OCI-M1 (cell line): ENCODE results near the gene CR2.
"Not testable (repeated sequence)": the region's sequence is repeated elsewhere in the genome, so short reads cannot be mapped to it uniquely, and the experiment has no call there.

Experiments used
- DNase-seq: peaks from one replicate; lab custom pipeline; 2025; lab: John Stamatoyannopoulos, UW

Gene CR2

GRCh38 chr1:207454046-207454964 is at the start of gene CR2:
CR2 (plus strand) TSS chr1:207454328; CDS start chr1:207454419, 91 bp downstream.
- peak; percentile 85 for DNase-seq

GRCh38 chr1:207404849-207405525 is 49.1 kb upstream of the CR2 start:
- peak; percentile 81 for DNase-seq

- DNase-seq, result peak; percentile 47
These were observed 48.3 kb upstream of the CR2 start for GRCh38 chr1:207405814-207406213.

- peak; percentile 84 for DNase-seq
These were observed 46.4 kb upstream of the CR2 start for GRCh38 chr1:207407655-207408260.

GRCh38 chr1:207412845-207413244 is 41.3 kb upstream of the CR2 start:
- DNase-seq, result no peak

- peak; percentile 44 for DNase-seq
These were observed 39.5 kb upstream of the CR2 start for GRCh38 chr1:207414606-207415108.

- no peak for DNase-seq
These were observed 37.1 kb upstream of the CR2 start for GRCh38 chr1:207417076-207417475.

- peak; percentile 69 for DNase-seq
These were observed 35.8 kb upstream of the CR2 start for GRCh38 chr1:207418351-207418750.

GRCh38 chr1:207420109-207420508 is 34.0 kb upstream of the CR2 start:
- no peak for DNase-seq

- no peak for DNase-seq
These were observed 33.0 kb upstream of the CR2 start for GRCh38 chr1:207421078-207421477.

GRCh38 chr1:207423560-207424292 is 30.4 kb upstream of the CR2 start:
- no peak for DNase-seq

- DNase-seq, result no peak
These were observed 29.5 kb upstream of the CR2 start for GRCh38 chr1:207424570-207425131.

- DNase-seq, result peak; percentile 77
These were observed 26.1 kb upstream of the CR2 start for GRCh38 chr1:207427832-207428585.

- DNase-seq, result no peak
These were observed 25.3 kb upstream of the CR2 start for GRCh38 chr1:207428783-207429182.

GRCh38 chr1:207429963-207430362 is 24.2 kb upstream of the CR2 start:
- DNase-seq, result peak; percentile 70

GRCh38 chr1:207430602-207431001 is 23.5 kb upstream of the CR2 start:
- no peak for DNase-seq

GRCh38 chr1:207431508-207431907 is 22.6 kb upstream of the CR2 start:
- DNase-seq, result no peak

GRCh38 chr1:207433435-207433834 is 20.7 kb upstream of the CR2 start:
- no peak for DNase-seq

- not testable (repeated sequence) for DNase-seq
These were observed 17.4 kb upstream of the CR2 start for GRCh38 chr1:207436746-207437145.

- DNase-seq, result peak; percentile 70
These were observed 13.5 kb upstream of the CR2 start for GRCh38 chr1:207440626-207441025.
